IMR-90 (cell line): ENCODE data around the gene NOS1AP. TPM values are rescaled to one million over a fixed set of nuclear protein-coding genes. Genes with fewer than 3 reads are reported as not detected.

ENCODE experiments used
- ATAC-seq: fragments of 200-7000 bp; cut with Tn5 transposase; 2 replicates; pipeline ENCODE4 v1.9.1; 2020; ENCODE audit warnings: low read depth, mild to moderate bottlenecking, moderate library complexity
- BruUV-seq: library from RNA; stranded (reverse); fragments of 400-500 nt; replicated peaks from 2 replicates; lab custom pipeline; 2021; lab: Mats Ljungman, UMichigan
- CTCF ChIA-PET: fragments of 300-600 bp; formaldehyde crosslinking; extraction: SDS; loops from one replicate; lab custom pipeline; 2021; ENCODE audit warnings: antibody characterized with exemption; lab: Yijun Ruan, JAX
- POLR2A ChIA-PET: fragments of 300-600 bp; sonication (Branson Sonifier 250); formaldehyde crosslinking; loops from one replicate; lab custom pipeline; 2022; ENCODE audit warnings: antibody characterized with exemption; ENCODE audit not compliant: unreplicated experiment; lab: Charles Lee
- DNase-seq: peaks from one replicate; pipeline ENCODE4 v3.0.0; 2013
- H2AFZ ChIP-seq: replicated peaks from 2 replicates; pipeline ENCODE3; 2013; ENCODE audit warnings: low read length, mild to moderate bottlenecking; ENCODE audit not compliant: poor library complexity
- H2AK5ac ChIP-seq: 2 replicates; pipeline ENCODE4 v1.6.1; 2013; ENCODE audit warnings: low read depth, low read length, inconsistent platforms
- H2AK9ac ChIP-seq: replicated peaks from 2 replicates; pipeline ENCODE3; 2013; ENCODE audit warnings: mild to moderate bottlenecking, low read depth, low read length, moderate library complexity; ENCODE audit not compliant: poor library complexity
- H2BK120ac ChIP-seq: 2 replicates; pipeline ENCODE4 v1.6.1; 2013; ENCODE audit warnings: low read depth, low read length, inconsistent platforms
- H2BK15ac ChIP-seq: 3 replicates; pipeline ENCODE4 v1.6.1; 2013; ENCODE audit warnings: low read depth, low read length, inconsistent platforms
- H2BK20ac ChIP-seq: 2 replicates; pipeline ENCODE4 v1.6.1; 2013; ENCODE audit warnings: low read depth, mild to moderate bottlenecking, inconsistent platforms, low read length, moderate library complexity
- H2BK5ac ChIP-seq: 2 replicates; pipeline ENCODE4 v1.6.1; 2013; ENCODE audit warnings: mild to moderate bottlenecking, low read depth, low read length, inconsistent platforms; ENCODE audit not compliant: poor library complexity, severe bottlenecking
- H3K14ac ChIP-seq: replicated peaks from 2 replicates; pipeline ENCODE4 v1.6.1; 2013; ENCODE audit warnings: low read depth, low read length, inconsistent platforms
- H3K18ac ChIP-seq: 2 replicates; pipeline ENCODE4 v1.6.1; 2013; ENCODE audit warnings: low read depth, low read length, control low read depth
- H3K23ac ChIP-seq: 2 replicates; pipeline ENCODE4 v1.6.1; 2013; ENCODE audit warnings: low read depth, low read length, inconsistent platforms
- H3K27ac ChIP-seq: 2 replicates; pipeline ENCODE4 v1.5.1; 2013; ENCODE audit warnings: mild to moderate bottlenecking, control low read depth, low read length; ENCODE audit not compliant: insufficient read depth
- H3K27me3 ChIP-seq: 2 replicates; pipeline ENCODE4 v1.6.1; 2013; ENCODE audit warnings: low read length; ENCODE audit not compliant: control insufficient read depth, insufficient read depth
- H3K36me3 ChIP-seq: 2 replicates; pipeline ENCODE4 v1.6.1; 2013; ENCODE audit warnings: low read length, mixed read lengths; ENCODE audit not compliant: control insufficient read depth, insufficient read depth
- H3K4ac ChIP-seq: 2 replicates; pipeline ENCODE4 v1.6.1; 2013; ENCODE audit warnings: low read depth, low read length, inconsistent platforms
- H3K4me1 ChIP-seq: 2 replicates; pipeline ENCODE4 v1.6.1; 2013; ENCODE audit warnings: low read length, mixed read lengths; ENCODE audit not compliant: control insufficient read depth, insufficient read depth
- H3K4me2 ChIP-seq: 2 replicates; pipeline ENCODE4 v1.6.1; 2013; ENCODE audit warnings: low read depth, mild to moderate bottlenecking, control low read depth, low read length, moderate library complexity
- H3K4me3 ChIP-seq: 2 replicates; pipeline ENCODE4 v1.5.1; 2013; ENCODE audit warnings: low read depth, mild to moderate bottlenecking, control low read depth, low read length, moderate library complexity; ENCODE audit not compliant: insufficient read depth
- H3K56ac ChIP-seq: 2 replicates; pipeline ENCODE4 v1.6.1; 2013; ENCODE audit warnings: low read length, inconsistent platforms; ENCODE audit not compliant: insufficient read depth; ENCODE audit errors: extremely low read depth
- H3K79me1 ChIP-seq, 2 experiments: 2 replicates each; pipeline ENCODE4 v1.6.1; 2013; ENCODE audit warnings: low read length in 2 of 2, inconsistent platforms in 1 of 2, low read depth in 1 of 2
- H3K9ac ChIP-seq: 2 replicates; pipeline ENCODE4 v1.6.1; 2013; ENCODE audit warnings: low read depth, low read length, control low read depth
- H3K9me1 ChIP-seq: 2 replicates; pipeline ENCODE4 v1.6.1; 2013; ENCODE audit warnings: low read length, inconsistent platforms; ENCODE audit not compliant: insufficient read depth
- H3K9me3 ChIP-seq: 2 replicates; pipeline ENCODE4 v1.6.1; 2013; ENCODE audit warnings: low read length; ENCODE audit not compliant: control insufficient read depth, insufficient read depth
- H4K20me1 ChIP-seq: 2 replicates; pipeline ENCODE4 v1.6.1; 2013; ENCODE audit warnings: low read length, inconsistent platforms; ENCODE audit not compliant: insufficient read depth
- H4K5ac ChIP-seq: 2 replicates; pipeline ENCODE4 v1.6.1; 2013; ENCODE audit warnings: mild to moderate bottlenecking, low read depth, low read length, control low read depth
- H4K8ac ChIP-seq, 2 experiments: 2 replicates each; pipeline ENCODE4 v1.6.1; 2013; ENCODE audit warnings: low read depth in 2 of 2, low read length in 2 of 2, control low read depth in 1 of 2, inconsistent platforms in 1 of 2
- H4K91ac ChIP-seq: 2 replicates; pipeline ENCODE4 v1.6.1; 2013; ENCODE audit warnings: low read depth, low read length, inconsistent platforms; ENCODE audit not compliant: insufficient read depth
- CEBPB ChIP-seq: IDR thresholded peaks from 2 replicates; pipeline ENCODE4 v1.6.1; 2012; ENCODE audit warnings: low read depth, low read length, improper control_type of control experiment
- CHD1 ChIP-seq: IDR thresholded peaks from 2 replicates; pipeline ENCODE4 v1.6.1; 2012; ENCODE audit warnings: low read depth, low read length, improper control_type of control experiment
- FOS ChIP-seq: fragments of 150-350 bp; IDR thresholded peaks from 2 replicates; pipeline ENCODE4 v1.6.1; 2016; ENCODE audit warnings: low read depth, low read length
- NFE2L2 ChIP-seq: fragments of 150-350 bp; IDR thresholded peaks from 2 replicates; pipeline ENCODE4 v1.6.1; 2016; ENCODE audit warnings: low read depth, mild to moderate bottlenecking, low read length
- POLR2A ChIP-seq: IDR thresholded peaks from 2 replicates; pipeline ENCODE4 v1.6.1; 2012; ENCODE audit warnings: mild to moderate bottlenecking, low read depth, low read length
- RAD21 ChIP-seq: IDR thresholded peaks from 2 replicates; pipeline ENCODE4 v1.6.1; 2012; ENCODE audit warnings: low read length, improper control_type of control experiment
- RFX5 ChIP-seq: IDR thresholded peaks from 2 replicates; pipeline ENCODE4 v1.8.0; 2012; ENCODE audit warnings: low read depth, mild to moderate bottlenecking, low read length, moderate library complexity
- SMC3 ChIP-seq: fragments of 150-350 bp; IDR thresholded peaks from 2 replicates; pipeline ENCODE4 v1.6.1; 2016; ENCODE audit warnings: low read depth, mild to moderate bottlenecking, antibody characterized with exemption, low read length, moderate library complexity
- USF2 ChIP-seq: fragments of 150-350 bp; IDR thresholded peaks from 2 replicates; pipeline ENCODE4 v1.6.1; 2017; ENCODE audit warnings: mild to moderate bottlenecking, antibody characterized with exemption, low read length, low read depth
- WGBS, 2 experiments: methylation state at CpG; one replicate each; pipeline versions ENCODE4 v1.1.5 to v1.1.7; 2013; ENCODE audit warnings: missing lambda C conversion rate in 2 of 2; ENCODE audit not compliant: insufficient read length in 1 of 2; ENCODE audit errors: extremely low coverage in 2 of 2; 5-methylcytosine and 5-hydroxymethylcytosine counted together
- dilution Hi-C: fragments of 300-500 bp; cut with HindIII; formaldehyde crosslinking; loops from one replicate; pipeline ENCODE4 v1.14.3; 2018; ENCODE audit warnings: low sequenced_read_pairs; ENCODE audit not compliant: unreplicated experiment
- in situ Hi-C: fragments of 300-500 bp; cut with MboI; formaldehyde crosslinking; loops from 3 replicates; pipeline ENCODE4 v1.14.3; 2019; ENCODE audit warnings: low sequenced_read_pairs, inconsistent platforms, mixed read lengths
- intact Hi-C: fragments of 100-400 bp; cut with micrococcal nuclease; formaldehyde crosslinking; loops from 2 replicates; pipeline ENCODE4 v1.10.0; 2022
- polyA plus RNA-seq, 3 experiments: library from polyadenylated mRNA; depleted of rRNA; stranded (reverse); fragments of >200 nt; gene quantifications; 2 replicates each; pipeline ENCODE4 v1.2.3, GENCODE V29; 2012; ENCODE audit warnings: low replicate concordance in 1 of 3
- total RNA-seq: library from RNA; depleted of rRNA; stranded (reverse); fragments of >200 nt; gene quantifications from 2 replicates; pipeline ENCODE4 v1.2.3, GENCODE V29; 2012
- TF ChIP-seq, protein P1 (sequence below): fragments of 150-350 bp; IDR thresholded peaks from 2 replicates; pipeline ENCODE4 v1.6.1; 2016; ENCODE audit warnings: low read depth, mild to moderate bottlenecking, low read length, moderate library complexity, borderline replicate concordance

NOS1AP gene
- total and polyA plus RNA-seq, 2 of the 4 experiments (the other 2 are of a cell fraction): 0.18 to 0.19 TPM

GRCh38 chr1:162387226-162388082 lies 318.0 kb downstream of the NOS1AP start:
- Histone ChIP-seq H3K23ac (no peak overlapping the region), H4K5ac (no peak overlapping the region), H2BK5ac (no peak overlapping the region), H3K4me2 (no peak overlapping the region), H4K20me1 (no peaks in the 10 kb centered on the region), H3K9ac (no peak overlapping the region), H2BK120ac (no peak overlapping the region), H3K14ac (no peak overlapping the region), H3K4me3 (no peak overlapping the region), H4K8ac (no peak overlapping the region), H3K36me3 (no peaks in the 10 kb centered on the region), H3K4ac (no peak overlapping the region), H2AFZ (no peak overlapping the region), H3K27me3 (peaks cover 30% of the 10 kb centered on the region), H2BK20ac (no peak overlapping the region), H3K79me1 (no peaks in the 10 kb centered on the region), H4K91ac (no peak overlapping the region), H3K9me1 (no peaks in the 10 kb centered on the region), H3K18ac (no peak overlapping the region), H2AK5ac (no peak overlapping the region), H3K9me3 (no peaks in the 10 kb centered on the region), H3K4me1 (no peaks in the 10 kb centered on the region), H2AK9ac (no peak overlapping the region), H3K56ac (no peak overlapping the region), H2BK15ac (no peak overlapping the region), H3K27ac (no peak overlapping the region)
- DNase-seq (no peak), ATAC-seq (no peak)
- 64% methylated on average over 10 of the region's 20 CpGs; no CpG with 5 or more reads in 1 of the 2 experiments for WGBS, 2 experiments
- BruUV-seq: no TSS peak
- dilution Hi-C loops: no loop called here
- intact Hi-C loops: no loop called here
- in situ Hi-C loops: loop anchor here (25.0 kb wide), 1 partner anchor 600 kb away; no protein-coding TSS in a partner anchor
- POLR2A ChIA-PET: no interaction called here
- no peak for TF ChIP-seq CEBPB
- TF ChIP-seq RAD21: no peak
- TF ChIP-seq FOS: no peak
- no peak for TF ChIP-seq RFX5
- TF ChIP-seq SMC3: no peak
- TF ChIP-seq CHD1: no peak
- TF ChIP-seq, protein P1, sequence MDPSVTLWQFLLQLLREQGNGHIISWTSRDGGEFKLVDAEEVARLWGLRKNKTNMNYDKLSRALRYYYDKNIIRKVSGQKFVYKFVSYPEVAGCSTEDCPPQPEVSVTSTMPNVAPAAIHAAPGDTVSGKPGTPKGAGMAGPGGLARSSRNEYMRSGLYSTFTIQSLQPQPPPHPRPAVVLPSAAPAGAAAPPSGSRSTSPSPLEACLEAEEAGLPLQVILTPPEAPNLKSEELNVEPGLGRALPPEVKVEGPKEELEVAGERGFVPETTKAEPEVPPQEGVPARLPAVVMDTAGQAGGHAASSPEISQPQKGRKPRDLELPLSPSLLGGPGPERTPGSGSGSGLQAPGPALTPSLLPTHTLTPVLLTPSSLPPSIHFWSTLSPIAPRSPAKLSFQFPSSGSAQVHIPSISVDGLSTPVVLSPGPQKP: no peak
- no peak for TF ChIP-seq POLR2A
- no peak for TF ChIP-seq USF2
- TF ChIP-seq NFE2L2: no peak
- CTCF ChIA-PET: interaction anchor here (1.1 kb wide), 1 partner anchor 21 kb away, joined by 3 read pairs; no protein-coding TSS in a partner anchor
